VCaP (cell line): ENCODE results near the gene RGS6.

Experiments
- H3K27ac ChIP-seq: fragments of 450-650 bp; 2 replicates; pipeline ENCODE4 v1.5.1; 2017
- TF ChIP-seq, protein P1 (sequence below): fragments of 450-650 bp; conservative IDR thresholded peaks from 2 replicates; pipeline ENCODE4 v1.5.1; 2017; ENCODE audit warnings: mild to moderate bottlenecking, moderate library complexity

The RGS6 gene

DNA sequence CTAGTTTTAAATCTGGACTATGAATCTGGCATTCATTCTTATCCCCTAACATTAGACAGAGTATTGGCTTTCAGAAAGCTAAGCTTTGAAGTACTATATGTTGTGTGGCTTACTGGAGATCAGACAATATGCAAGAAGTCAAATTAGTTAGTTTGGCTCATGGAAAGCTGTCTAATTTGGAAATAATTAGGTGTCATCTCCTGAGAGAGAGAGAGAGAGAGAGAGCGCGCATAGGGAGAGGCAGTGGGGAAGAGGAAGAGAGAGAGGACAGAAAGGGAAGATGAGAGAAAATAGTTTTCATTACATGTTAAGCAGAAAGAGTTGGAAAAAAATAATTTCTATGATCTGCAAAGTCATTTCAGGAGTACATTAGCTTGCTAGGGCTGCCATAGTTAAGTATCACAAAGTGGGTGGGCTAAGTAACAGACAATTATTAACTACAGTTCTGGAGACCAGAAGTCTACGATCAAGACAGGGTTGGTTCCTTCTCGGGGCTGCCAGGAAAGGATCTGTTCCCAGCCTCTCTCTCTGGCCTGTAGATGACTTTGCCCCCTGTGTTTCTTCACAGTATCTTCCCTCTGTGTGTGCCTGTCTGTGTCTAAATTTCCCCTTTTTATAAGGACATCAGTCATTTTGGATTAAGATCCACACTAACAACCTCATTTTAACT lies 404.2 kb downstream of the RGS6 start:
- TF ChIP-seq, protein P1, sequence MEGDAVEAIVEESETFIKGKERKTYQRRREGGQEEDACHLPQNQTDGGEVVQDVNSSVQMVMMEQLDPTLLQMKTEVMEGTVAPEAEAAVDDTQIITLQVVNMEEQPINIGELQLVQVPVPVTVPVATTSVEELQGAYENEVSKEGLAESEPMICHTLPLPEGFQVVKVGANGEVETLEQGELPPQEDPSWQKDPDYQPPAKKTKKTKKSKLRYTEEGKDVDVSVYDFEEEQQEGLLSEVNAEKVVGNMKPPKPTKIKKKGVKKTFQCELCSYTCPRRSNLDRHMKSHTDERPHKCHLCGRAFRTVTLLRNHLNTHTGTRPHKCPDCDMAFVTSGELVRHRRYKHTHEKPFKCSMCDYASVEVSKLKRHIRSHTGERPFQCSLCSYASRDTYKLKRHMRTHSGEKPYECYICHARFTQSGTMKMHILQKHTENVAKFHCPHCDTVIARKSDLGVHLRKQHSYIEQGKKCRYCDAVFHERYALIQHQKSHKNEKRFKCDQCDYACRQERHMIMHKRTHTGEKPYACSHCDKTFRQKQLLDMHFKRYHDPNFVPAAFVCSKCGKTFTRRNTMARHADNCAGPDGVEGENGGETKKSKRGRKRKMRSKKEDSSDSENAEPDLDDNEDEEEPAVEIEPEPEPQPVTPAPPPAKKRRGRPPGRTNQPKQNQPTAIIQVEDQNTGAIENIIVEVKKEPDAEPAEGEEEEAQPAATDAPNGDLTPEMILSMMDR = no peak

DNA sequence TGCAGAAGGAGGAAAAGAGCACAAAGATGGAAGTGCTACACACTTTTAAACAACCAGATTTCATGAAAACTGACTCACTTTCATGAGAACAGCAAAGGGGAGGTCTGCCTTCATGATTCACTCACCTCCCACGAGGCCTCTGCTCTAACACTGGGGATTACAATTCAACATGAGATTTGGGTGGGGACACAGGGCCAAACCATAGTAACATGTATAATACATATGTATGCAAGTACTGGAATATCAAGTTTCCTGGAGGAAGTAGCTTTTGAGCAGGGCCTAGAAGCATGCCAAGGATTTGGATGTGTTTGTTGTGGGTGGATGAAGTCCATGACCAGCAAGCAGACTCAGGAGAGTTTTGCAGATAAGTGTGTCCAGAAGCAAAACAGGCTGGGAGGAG lies 409.0 kb downstream of the RGS6 start:
- no peak overlapping the region for H3K27ac ChIP-seq
- TF ChIP-seq, protein P1 = no peak

More for the DNA sequence above, 404.2 kb downstream of the RGS6 start:
- no peak overlapping the region for H3K27ac ChIP-seq

DNA sequence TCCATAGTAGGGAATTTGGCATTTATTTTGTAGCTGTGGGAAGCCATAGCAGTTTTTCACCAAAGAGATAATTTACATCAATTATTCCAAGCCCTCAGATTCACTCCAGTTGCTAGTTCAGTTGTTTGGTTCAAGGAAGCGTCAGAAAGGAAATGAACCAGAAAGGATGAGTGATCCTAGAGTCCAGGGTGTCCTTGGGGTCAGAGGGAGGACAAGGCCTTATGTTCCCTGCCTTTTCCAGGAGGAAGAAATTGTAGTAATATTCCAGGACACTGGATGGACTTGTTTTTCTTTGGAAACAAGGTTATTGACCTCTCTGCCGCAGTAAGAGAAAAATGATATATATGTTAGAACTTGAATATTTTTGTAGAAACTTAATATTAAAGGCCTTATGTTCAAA lies 409.5 kb downstream of the RGS6 start:
- no peak overlapping the region for H3K27ac ChIP-seq
- TF ChIP-seq, protein P1 = no peak

DNA sequence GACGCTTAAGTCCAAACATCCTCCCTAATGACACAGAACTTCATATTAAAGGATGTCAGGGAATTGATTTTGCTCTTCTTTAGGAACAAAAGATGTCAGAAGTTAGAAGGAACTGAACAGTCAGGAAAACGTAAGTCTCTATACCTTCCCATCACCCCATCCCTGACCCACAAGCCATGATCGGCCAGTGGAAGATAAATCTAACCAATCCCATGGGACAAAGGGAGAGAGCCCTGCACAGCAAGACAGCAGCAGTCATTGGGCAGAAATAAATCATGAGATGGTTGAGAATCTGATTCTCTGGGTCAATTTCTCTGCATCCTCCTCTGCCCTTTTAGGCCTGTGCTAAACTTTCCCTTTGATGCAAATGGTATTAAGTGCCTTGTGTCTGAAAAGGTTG lies 414.9 kb downstream of the RGS6 start:
- TF ChIP-seq, protein P1 = no peak
- H3K27ac ChIP-seq = no peak overlapping the region

DNA sequence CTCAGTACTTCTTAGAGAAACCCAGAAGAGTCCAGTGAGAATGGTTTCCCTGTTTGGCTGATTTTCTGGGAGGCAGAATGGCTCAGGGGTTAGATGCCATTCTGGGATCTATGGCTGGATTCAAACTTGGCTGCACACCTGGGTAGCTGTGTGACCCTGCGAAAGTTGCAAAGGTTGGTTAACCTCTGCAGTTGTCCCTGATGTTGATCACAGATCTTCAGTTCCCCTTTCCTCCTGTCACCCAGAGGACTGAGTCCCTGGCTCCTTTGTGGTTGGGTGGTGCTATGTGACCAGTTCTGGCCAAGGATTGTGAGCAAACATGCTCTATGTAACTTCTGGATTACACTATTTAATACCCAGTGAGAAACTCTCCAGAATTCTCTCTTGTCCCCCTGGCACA lies 418.0 kb downstream of the RGS6 start:
- TF ChIP-seq, protein P1 = no peak
- H3K27ac ChIP-seq = no peak overlapping the region

DNA sequence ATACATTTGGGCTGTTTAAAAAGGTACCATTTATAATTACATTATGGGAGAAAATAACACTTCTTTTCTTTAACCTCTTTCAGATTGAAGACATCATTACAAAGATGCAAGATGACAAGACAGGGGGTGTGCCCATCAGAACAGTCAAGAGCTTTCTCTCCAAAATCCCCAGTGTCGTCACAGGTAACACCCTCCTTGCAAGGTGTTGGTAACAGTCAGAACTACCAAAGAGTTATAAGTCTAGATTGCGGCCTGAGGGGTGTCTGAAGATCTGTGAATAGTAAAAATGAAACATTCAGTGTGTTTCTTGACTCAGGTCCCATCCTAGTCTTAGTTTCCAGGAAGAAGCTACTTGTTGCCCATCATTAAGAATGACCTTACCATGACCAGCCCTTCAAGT lies 419.8 kb downstream of the RGS6 start:
- H3K27ac ChIP-seq = no peak overlapping the region
- TF ChIP-seq, protein P1 = no peak

DNA sequence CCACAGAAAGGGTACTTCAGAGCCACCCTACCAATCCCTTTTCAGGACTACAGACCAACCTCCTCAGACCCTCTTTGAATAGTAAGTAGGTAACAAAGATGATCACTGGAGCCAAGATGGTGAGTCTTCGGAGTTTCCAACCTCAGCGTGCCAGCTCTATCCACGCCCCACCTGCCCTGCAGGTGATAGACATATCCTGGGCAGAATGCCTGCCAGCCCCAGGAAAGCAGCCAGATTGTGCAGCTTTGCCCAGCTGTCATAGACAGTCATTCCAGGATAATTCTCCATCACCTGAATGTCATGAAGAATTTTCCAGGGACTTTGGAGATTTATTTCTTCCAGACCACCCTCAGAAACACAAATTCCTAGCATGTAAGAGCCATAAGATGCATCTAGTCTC lies 434.4 kb downstream of the RGS6 start:
- TF ChIP-seq, protein P1 = no peak
- H3K27ac ChIP-seq = no peak overlapping the region
